CD4-positive, CD25-positive, alpha-beta regulatory T cell (primary cell): Measurements from ENCODE around the gene KRT28. TPM values are rescaled to one million over a fixed set of nuclear protein-coding genes. Genes with fewer than 3 reads are reported as not detected.

Source experiments
- ATAC-seq, 2 donors: fragments of 150-1000 bp; cut with Tn5 transposase; one replicate each; pipeline ENCODE4 v1.10.0; 2021; ENCODE audit warnings: low read depth in 2 of 2, moderate number of reproducible peaks in 2 of 2, moderate library complexity in 1 of 2
- DNase-seq, 3 donors: peaks; one replicate each; pipeline versions ENCODE4 v3.0.0 to v3.0.0-alpha.2; 2012 to 2022; ENCODE audit warnings: mixed read lengths in 1 of 3
- H3K27ac ChIP-seq: one replicate; pipeline ENCODE4 v1.7.0; 2013; ENCODE audit warnings: mild to moderate bottlenecking, low read length; ENCODE audit not compliant: insufficient read depth, poor library complexity, severe bottlenecking
- H3K27me3 ChIP-seq: one replicate; pipeline ENCODE4 v1.7.0; 2013; ENCODE audit warnings: low read length; ENCODE audit not compliant: control insufficient read depth, insufficient read depth
- H3K36me3 ChIP-seq: one replicate; pipeline ENCODE4 v1.7.0; 2013; ENCODE audit warnings: mild to moderate bottlenecking, low read length, moderate library complexity; ENCODE audit not compliant: control insufficient read depth, insufficient read depth
- H3K4me1 ChIP-seq: 2 replicates; pipeline ENCODE4 v1.7.0; 2013; ENCODE audit warnings: mild to moderate bottlenecking, low read length; ENCODE audit not compliant: insufficient read depth, control insufficient read depth, poor library complexity, severe bottlenecking
- H3K4me3 ChIP-seq: one replicate; pipeline ENCODE4 v1.7.0; 2013; ENCODE audit warnings: low read depth, mild to moderate bottlenecking, low read length, moderate library complexity
- H3K9me3 ChIP-seq, 2 experiments: 1 replicate in 1 of 2; 2 replicates in 1 of 2; pipeline ENCODE4 v1.7.0; 2013; ENCODE audit warnings: low read length in 2 of 2, mild to moderate bottlenecking in 1 of 2, moderate library complexity in 1 of 2; ENCODE audit not compliant: control insufficient read depth in 2 of 2
- H3K27ac Mint-ChIP-seq, 3 donors: one replicate each; pipeline ENCODE4 v1.8.0; 2020 to 2022; ENCODE audit warnings: mild to moderate bottlenecking in 3 of 3, mixed read lengths in 3 of 3, moderate library complexity in 2 of 3
- H3K27me3 Mint-ChIP-seq: one replicate; pipeline ENCODE4 v1.8.0; 2022; ENCODE audit warnings: mild to moderate bottlenecking, mixed read lengths
- H3K36me3 Mint-ChIP-seq: one replicate; pipeline ENCODE4 v1.8.0; 2020; ENCODE audit warnings: mixed read lengths
- H3K4me1 Mint-ChIP-seq, 4 donors: one replicate each; pipeline ENCODE4 v1.8.0; 2020 to 2022; ENCODE audit warnings: mixed read lengths in 4 of 4, mild to moderate bottlenecking in 1 of 4
- H3K4me3 Mint-ChIP-seq, 4 donors: one replicate each; pipeline ENCODE4 v1.8.0; 2020 to 2022; ENCODE audit warnings: mild to moderate bottlenecking in 4 of 4, mixed read lengths in 4 of 4, moderate library complexity in 3 of 4
- H3K9me3 Mint-ChIP-seq, 7 donors: one replicate each; pipeline ENCODE4 v1.8.0; 2020 to 2022; ENCODE audit warnings: mixed read lengths in 7 of 7, mild to moderate bottlenecking in 3 of 7, moderate library complexity in 2 of 7
- polyA plus RNA-seq, 4 donors: library from polyadenylated mRNA; unstranded; fragments of 300-500 nt; fragmentation: Illumina TruSeq; gene quantifications; one replicate each; pipeline ENCODE4 v1.2.3, GENCODE V29; 2021
- total RNA-seq: library from RNA; stranded (reverse); gene quantifications from one replicate; pipeline ENCODE4 v1.2.3, GENCODE V29; 2022

The KRT28 gene
- total and polyA plus RNA-seq, 5 donors from 2014 or later: not detected

- no peak overlapping the region for H3K4me3 Mint-ChIP-seq
- no peaks in the 10 kb centered on the region for H3K9me3 Mint-ChIP-seq
- Histone ChIP-seq H3K9me3 (no peaks in the 10 kb centered on the region), H3K4me1 (no peaks in the 10 kb centered on the region), H3K27ac (no peak overlapping the region), H3K4me3 (no peak overlapping the region), H3K36me3 (peaks cover 10% of the 10 kb centered on the region), H3K27me3 (peaks cover 4% of the 10 kb centered on the region)
- H3K27me3 Mint-ChIP-seq: peaks cover 26% of the 10 kb centered on the region
- DNase-seq (no peak), ATAC-seq (no peak)
- peaks cover 0 to 7% (median 0%) of the 10 kb centered on the region in 4 donors for H3K4me1 Mint-ChIP-seq
- H3K27ac Mint-ChIP-seq: no peak overlapping the region
- H3K36me3 Mint-ChIP-seq: peaks cover 18% of the 10 kb centered on the region
Measured at GRCh38 chr17:40836020-40836419, 36.3 kb upstream of the KRT28 start.

GRCh38 chr17:40833882-40834281 lies 34.1 kb upstream of the KRT28 start:
- H3K4me3 Mint-ChIP-seq: no peak overlapping the region
- ATAC-seq: no peak

GRCh38 chr17:40832840-40833239 lies 33.1 kb upstream of the KRT28 start:
- Mint-ChIP-seq H3K4me1 (peaks cover 0 to 13% (median 1%) of the 10 kb centered on the region in 4 donors), H3K27ac (no peak overlapping the region), H3K9me3 (peaks cover 0 to 5% (median 0%) of the 10 kb centered on the region in 7 donors), H3K4me3 (no peak overlapping the region), H3K36me3 (peaks cover 24% of the 10 kb centered on the region), H3K27me3 (peaks cover 8% of the 10 kb centered on the region)
- DNase-seq (no peak), ATAC-seq (no peak)
- H3K9me3 ChIP-seq: no peaks in the 10 kb centered on the region
- H3K36me3 ChIP-seq: peaks cover 10% of the 10 kb centered on the region
- H3K4me1 ChIP-seq: no peaks in the 10 kb centered on the region
- no peak overlapping the region for H3K4me3 ChIP-seq
- H3K27me3 ChIP-seq: no peaks in the 10 kb centered on the region
- no peak overlapping the region for H3K27ac ChIP-seq

More at GRCh38 chr17:40833882-40834281, 34.1 kb upstream of the KRT28 start:
- no peak overlapping the region for H3K27ac ChIP-seq
- DNase-seq: no peak
- no peaks in the 10 kb centered on the region for H3K27me3 ChIP-seq
- no peaks in the 10 kb centered on the region for H3K9me3 ChIP-seq
- no peaks in the 10 kb centered on the region for H3K4me1 ChIP-seq
- peaks cover 5% of the 10 kb centered on the region for H3K27me3 Mint-ChIP-seq
- H3K4me1 Mint-ChIP-seq: peaks cover 0 to 7% (median 0%) of the 10 kb centered on the region in 4 donors
- peaks cover 10% of the 10 kb centered on the region for H3K36me3 ChIP-seq
- peaks cover 0 to 5% (median 0%) of the 10 kb centered on the region in 7 donors for H3K9me3 Mint-ChIP-seq
- H3K27ac Mint-ChIP-seq: no peak overlapping the region
- peaks cover 23% of the 10 kb centered on the region for H3K36me3 Mint-ChIP-seq
- no peak overlapping the region for H3K4me3 ChIP-seq

- H3K27me3 Mint-ChIP-seq: peaks cover 13% of the 10 kb centered on the region
- Histone ChIP-seq H3K4me1 (no peaks in the 10 kb centered on the region), H3K4me3 (no peak overlapping the region), H3K36me3 (peaks cover 10% of the 10 kb centered on the region), H3K9me3 (no peaks in the 10 kb centered on the region), H3K27ac (no peak overlapping the region), H3K27me3 (no peaks in the 10 kb centered on the region)
- H3K4me1 Mint-ChIP-seq: peaks cover 0 to 19% (median 3%) of the 10 kb centered on the region in 4 donors
- ATAC-seq (no peak), DNase-seq (no peak)
- H3K4me3 Mint-ChIP-seq: no peak overlapping the region
- H3K36me3 Mint-ChIP-seq: peaks cover 36% of the 10 kb centered on the region
- no peak overlapping the region for H3K27ac Mint-ChIP-seq
- H3K9me3 Mint-ChIP-seq: peaks cover 0 to 6% (median 1%) of the 10 kb centered on the region in 7 donors
Measured at GRCh38 chr17:40830085-40830776, 30.5 kb upstream of the KRT28 start.

GRCh38 chr17:40828454-40829044 lies 28.8 kb upstream of the KRT28 start:
- H3K27ac ChIP-seq: no peak overlapping the region

GRCh38 chr17:40827746-40828453 lies 28.1 kb upstream of the KRT28 start:
- peak in 1 of 3 donors; percentile 27 for DNase-seq
- no peak overlapping the region for H3K4me3 ChIP-seq
- no peak overlapping the region for H3K27ac ChIP-seq
- peaks cover 27% of the 10 kb centered on the region for H3K36me3 Mint-ChIP-seq
- H3K4me3 Mint-ChIP-seq: no peak overlapping the region
- H3K27me3 Mint-ChIP-seq: peaks cover 13% of the 10 kb centered on the region
- H3K4me1 Mint-ChIP-seq: peaks cover 0 to 15% (median 3%) of the 10 kb centered on the region in 4 donors
- H3K9me3 ChIP-seq: no peaks in the 10 kb centered on the region
- peak overlapping the region in 1 of 3 donors; percentile 49 for H3K27ac Mint-ChIP-seq
- no peak for ATAC-seq
- peaks cover 0 to 6% (median 1%) of the 10 kb centered on the region in 7 donors for H3K9me3 Mint-ChIP-seq
- no peaks in the 10 kb centered on the region for H3K27me3 ChIP-seq
- H3K4me1 ChIP-seq: no peaks in the 10 kb centered on the region
- no peaks in the 10 kb centered on the region for H3K36me3 ChIP-seq

More at GRCh38 chr17:40828454-40829044, 28.8 kb upstream of the KRT28 start:
- Histone ChIP-seq H3K4me3 (no peak overlapping the region), H3K4me1 (no peaks in the 10 kb centered on the region), H3K27me3 (no peaks in the 10 kb centered on the region), H3K36me3 (no peaks in the 10 kb centered on the region), H3K9me3 (no peaks in the 10 kb centered on the region)
- Mint-ChIP-seq H3K9me3 (peaks cover 0 to 6% (median 1%) of the 10 kb centered on the region in 7 donors), H3K27me3 (peaks cover 13% of the 10 kb centered on the region), H3K4me3 (no peak overlapping the region), H3K27ac (no peak overlapping the region), H3K36me3 (peaks cover 31% of the 10 kb centered on the region), H3K4me1 (peaks cover 0 to 19% (median 3%) of the 10 kb centered on the region in 4 donors)
- no peak for ATAC-seq
- no peak for DNase-seq

GRCh38 chr17:40825599-40825998 lies 25.8 kb upstream of the KRT28 start:
- Mint-ChIP-seq H3K36me3 (peaks cover 34% of the 10 kb centered on the region), H3K4me1 (peaks cover 0 to 13% (median 4%) of the 10 kb centered on the region in 4 donors), H3K9me3 (peaks cover 0 to 6% (median 1%) of the 10 kb centered on the region in 7 donors), H3K4me3 (no peak overlapping the region), H3K27me3 (peaks cover 13% of the 10 kb centered on the region), H3K27ac (no peak overlapping the region)
- H3K4me3 ChIP-seq: no peak overlapping the region
- no peak for ATAC-seq
- no peaks in the 10 kb centered on the region for H3K27me3 ChIP-seq
- no peak overlapping the region for H3K27ac ChIP-seq
- DNase-seq: no peak
- H3K4me1 ChIP-seq: no peaks in the 10 kb centered on the region
- H3K9me3 ChIP-seq: no peaks in the 10 kb centered on the region
- H3K36me3 ChIP-seq: no peaks in the 10 kb centered on the region
